HEK293 (cell line): ENCODE results near the gene OR4E2.
A peak's percentile ranks its signal among the peaks of the same experiment; 100 is the strongest.

Experiments used
- BCL11A ChIP-seq: fragments of 450-650 bp; formaldehyde crosslinking; IDR thresholded peaks from 2 replicates; pipeline ENCODE4 v1.5.1; 2016; ENCODE audit warnings: low read depth, missing biosample characterization, missing genetic modification characterization
- HOXA7 ChIP-seq: sonication (generic); formaldehyde crosslinking; IDR thresholded peaks from 2 replicates; pipeline ENCODE4 v1.8.1; 2022; ENCODE audit warnings: missing genetic modification reagents, borderline replicate concordance
- KLF7 ChIP-seq: fragments of 450-650 bp; formaldehyde crosslinking; IDR thresholded peaks from 2 replicates; pipeline ENCODE4 v1.5.1; 2016; ENCODE audit warnings: missing biosample characterization, missing genetic modification characterization, borderline replicate concordance
- MYNN ChIP-seq: fragments of 450-650 bp; formaldehyde crosslinking; IDR thresholded peaks from 2 replicates; pipeline ENCODE4 v1.5.1; 2016; ENCODE audit warnings: missing biosample characterization, missing genetic modification characterization, borderline replicate concordance
- PRDM1 ChIP-seq: fragments of 450-650 bp; formaldehyde crosslinking; IDR thresholded peaks from 2 replicates; pipeline ENCODE4; 2016; ENCODE audit warnings: missing biosample characterization, missing genetic modification characterization
- REPIN1 ChIP-seq: fragments of 450-650 bp; formaldehyde crosslinking; IDR thresholded peaks from 2 replicates; pipeline ENCODE4 v1.5.1; 2017; ENCODE audit warnings: missing biosample characterization, missing genetic modification characterization, low read depth
- SCRT2 ChIP-seq: fragments of 450-650 bp; formaldehyde crosslinking; IDR thresholded peaks from 2 replicates; pipeline ENCODE4 v1.5.1; 2016; ENCODE audit warnings: missing biosample characterization, missing genetic modification characterization
- ZBTB7A ChIP-seq: fragments of 450-650 bp; formaldehyde crosslinking; IDR thresholded peaks from 2 replicates; pipeline ENCODE4 v1.5.1; 2016; ENCODE audit warnings: low read depth, missing biosample characterization, missing genetic modification characterization
- ZNF114 ChIP-seq: fragments of 450-650 bp; formaldehyde crosslinking; IDR thresholded peaks from 2 replicates; pipeline ENCODE4 v1.5.0; 2017; ENCODE audit warnings: missing biosample characterization, missing genetic modification characterization
- ZNF175 ChIP-seq: fragments of 450-650 bp; formaldehyde crosslinking; IDR thresholded peaks from 2 replicates; pipeline ENCODE4 v1.5.1; 2016; ENCODE audit warnings: missing biosample characterization, missing genetic modification characterization
- ZNF335 ChIP-seq: fragments of 450-650 bp; formaldehyde crosslinking; conservative IDR thresholded peaks from 2 replicates; pipeline ENCODE4 v1.5.1; 2016; ENCODE audit warnings: missing biosample characterization, missing genetic modification characterization
- ZNF473 ChIP-seq: fragments of 450-650 bp; formaldehyde crosslinking; IDR thresholded peaks from 2 replicates; pipeline ENCODE4 v1.5.1; 2017; ENCODE audit warnings: missing biosample characterization, missing genetic modification characterization
- ZNF529 ChIP-seq: fragments of 450-650 bp; formaldehyde crosslinking; IDR thresholded peaks from 2 replicates; pipeline ENCODE4 v1.5.1; 2017; ENCODE audit warnings: missing genetic modification characterization, missing biosample characterization; ENCODE audit not compliant: insufficient replicate concordance
- ZNF558 ChIP-seq: fragments of 450-650 bp; formaldehyde crosslinking; IDR thresholded peaks from 2 replicates; pipeline ENCODE4 v1.5.1; 2016; ENCODE audit warnings: missing biosample characterization, missing genetic modification characterization
- ZNF561 ChIP-seq: fragments of 450-650 bp; IDR thresholded peaks from 2 replicates; pipeline ENCODE4 v1.5.1; 2018; ENCODE audit warnings: missing biosample characterization, missing genetic modification characterization, borderline replicate concordance
- ZNF621 ChIP-seq: fragments of 450-650 bp; formaldehyde crosslinking; IDR thresholded peaks from 2 replicates; pipeline ENCODE4 v1.5.1; 2017; ENCODE audit warnings: missing biosample characterization, missing genetic modification characterization
- ZNF624 ChIP-seq: fragments of 450-650 bp; formaldehyde crosslinking; IDR thresholded peaks from 2 replicates; pipeline ENCODE4 v1.5.1; 2017; ENCODE audit warnings: missing biosample characterization, missing genetic modification characterization
- ZNF747 ChIP-seq: fragments of 450-650 bp; formaldehyde crosslinking; IDR thresholded peaks from 2 replicates; pipeline ENCODE4 v1.5.1; 2016; ENCODE audit warnings: missing biosample characterization, missing genetic modification characterization
- ZNF76 ChIP-seq: fragments of 450-650 bp; formaldehyde crosslinking; IDR thresholded peaks from 2 replicates; pipeline ENCODE4; 2016; ENCODE audit warnings: low read depth, missing biosample characterization, missing genetic modification characterization, borderline replicate concordance
- ZNF830 ChIP-seq: fragments of 450-650 bp; IDR thresholded peaks from 2 replicates; pipeline ENCODE4 v1.5.0; 2018; ENCODE audit warnings: missing biosample characterization, missing genetic modification characterization, low read depth, mild to moderate bottlenecking, moderate library complexity
- TF ChIP-seq, protein P1 (sequence below): fragments of 450-650 bp; formaldehyde crosslinking; IDR thresholded peaks from 2 replicates; pipeline ENCODE4 v1.5.1; 2017; ENCODE audit warnings: missing biosample characterization, mild to moderate bottlenecking, missing genetic modification characterization, moderate library complexity
- TF ChIP-seq, protein P2 (sequence below): IDR thresholded peaks from 2 replicates; pipeline ENCODE4 v1.6.1; 2011; ENCODE audit warnings: mild to moderate bottlenecking, low read depth, low read length, borderline replicate concordance
- TF ChIP-seq, protein P3 (sequence below): fragments of 450-650 bp; formaldehyde crosslinking; IDR thresholded peaks from 2 replicates; pipeline ENCODE4 v1.5.1; 2017; ENCODE audit warnings: missing biosample characterization, missing genetic modification characterization
- TF ChIP-seq, protein P4 (sequence below): fragments of 450-650 bp; formaldehyde crosslinking; IDR thresholded peaks from 2 replicates; pipeline ENCODE4 v1.5.1; 2017; ENCODE audit warnings: missing biosample characterization, missing genetic modification characterization
- TF ChIP-seq, protein P5 (sequence below): fragments of 450-650 bp; formaldehyde crosslinking; IDR thresholded peaks from 2 replicates; pipeline ENCODE4 v1.5.1; 2016; ENCODE audit warnings: missing biosample characterization, missing genetic modification characterization
- TF ChIP-seq, protein P6 (sequence below): fragments of 450-650 bp; formaldehyde crosslinking; IDR thresholded peaks from 2 replicates; pipeline ENCODE4 v1.5.1; 2016; ENCODE audit warnings: missing biosample characterization, missing genetic modification characterization
- TF ChIP-seq, protein P7 (sequence below): fragments of 450-650 bp; formaldehyde crosslinking; IDR thresholded peaks from 2 replicates; pipeline ENCODE4 v1.5.1; 2016; ENCODE audit warnings: missing biosample characterization, missing genetic modification characterization
- TF ChIP-seq, protein P8 (sequence below): fragments of 450-650 bp; formaldehyde crosslinking; IDR thresholded peaks from 2 replicates; pipeline ENCODE4 v1.5.1; 2016; ENCODE audit warnings: missing biosample characterization, missing genetic modification characterization

OR4E2 gene

DNA sequence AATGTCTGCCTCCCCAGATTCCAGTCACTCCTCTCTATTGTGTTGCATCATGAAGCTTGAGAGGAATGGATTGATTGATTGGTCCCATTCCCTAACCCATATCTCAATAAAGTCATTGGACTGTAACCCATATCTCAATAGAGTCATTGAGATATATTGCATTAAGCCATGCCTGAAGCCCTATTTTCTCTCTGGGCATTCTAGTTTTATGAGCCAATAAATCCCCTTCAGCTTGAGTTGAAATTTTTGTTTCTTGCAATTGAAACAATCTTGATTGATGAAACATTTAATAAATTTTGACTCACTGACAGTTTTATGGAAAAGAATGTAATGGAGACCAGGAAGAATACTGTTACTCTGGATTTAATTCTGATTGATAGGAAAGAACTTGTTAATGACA lies 40.8 kb downstream of the OR4E2 start (continued):
- TF ChIP-seq, protein P1, sequence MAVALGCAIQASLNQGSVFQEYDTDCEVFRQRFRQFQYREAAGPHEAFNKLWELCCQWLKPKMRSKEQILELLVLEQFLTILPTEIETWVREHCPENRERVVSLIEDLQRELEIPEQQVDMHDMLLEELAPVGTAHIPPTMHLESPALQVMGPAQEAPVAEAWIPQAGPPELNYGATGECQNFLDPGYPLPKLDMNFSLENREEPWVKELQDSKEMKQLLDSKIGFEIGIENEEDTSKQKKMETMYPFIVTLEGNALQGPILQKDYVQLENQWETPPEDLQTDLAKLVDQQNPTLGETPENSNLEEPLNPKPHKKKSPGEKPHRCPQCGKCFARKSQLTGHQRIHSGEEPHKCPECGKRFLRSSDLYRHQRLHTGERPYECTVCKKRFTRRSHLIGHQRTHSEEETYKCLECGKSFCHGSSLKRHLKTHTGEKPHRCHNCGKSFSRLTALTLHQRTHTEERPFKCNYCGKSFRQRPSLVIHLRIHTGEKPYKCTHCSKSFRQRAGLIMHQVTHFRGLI: no peak
- TF ChIP-seq ZNF529 (no peak), REPIN1 (no peak), ZNF335 (tag by site-specific recombination) (no peak), ZBTB7A (no peak), KLF7 (peak; percentile 19; the same call in 1 of the 2 replicates), ZNF747 (tag by site-specific recombination) (no peak), ZNF76 (no peak), ZNF830 (tag by site-specific recombination) (no peak), ZNF114 (tag by site-specific recombination) (no peak), ZNF621 (tag by site-specific recombination) (no peak), BCL11A (tag by site-specific recombination) (no peak), ZNF558 (tag by site-specific recombination) (no peak), SCRT2 (tag by site-specific recombination) (no peak), PRDM1 (tag by site-specific recombination) (no peak), ZNF624 (tag by site-specific recombination) (no peak), MYNN (tag by site-specific recombination) (no peak), ZNF175 (tag by site-specific recombination) (no peak), HOXA7 (CRISPR knock-in tag) (no peak), ZNF561 (tag by site-specific recombination) (no peak), ZNF473 (tag by site-specific recombination) (no peak)
- TF ChIP-seq, protein P2, sequence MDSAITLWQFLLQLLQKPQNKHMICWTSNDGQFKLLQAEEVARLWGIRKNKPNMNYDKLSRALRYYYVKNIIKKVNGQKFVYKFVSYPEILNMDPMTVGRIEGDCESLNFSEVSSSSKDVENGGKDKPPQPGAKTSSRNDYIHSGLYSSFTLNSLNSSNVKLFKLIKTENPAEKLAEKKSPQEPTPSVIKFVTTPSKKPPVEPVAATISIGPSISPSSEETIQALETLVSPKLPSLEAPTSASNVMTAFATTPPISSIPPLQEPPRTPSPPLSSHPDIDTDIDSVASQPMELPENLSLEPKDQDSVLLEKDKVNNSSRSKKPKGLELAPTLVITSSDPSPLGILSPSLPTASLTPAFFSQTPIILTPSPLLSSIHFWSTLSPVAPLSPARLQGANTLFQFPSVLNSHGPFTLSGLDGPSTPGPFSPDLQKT: no peak
- TF ChIP-seq, protein P3, sequence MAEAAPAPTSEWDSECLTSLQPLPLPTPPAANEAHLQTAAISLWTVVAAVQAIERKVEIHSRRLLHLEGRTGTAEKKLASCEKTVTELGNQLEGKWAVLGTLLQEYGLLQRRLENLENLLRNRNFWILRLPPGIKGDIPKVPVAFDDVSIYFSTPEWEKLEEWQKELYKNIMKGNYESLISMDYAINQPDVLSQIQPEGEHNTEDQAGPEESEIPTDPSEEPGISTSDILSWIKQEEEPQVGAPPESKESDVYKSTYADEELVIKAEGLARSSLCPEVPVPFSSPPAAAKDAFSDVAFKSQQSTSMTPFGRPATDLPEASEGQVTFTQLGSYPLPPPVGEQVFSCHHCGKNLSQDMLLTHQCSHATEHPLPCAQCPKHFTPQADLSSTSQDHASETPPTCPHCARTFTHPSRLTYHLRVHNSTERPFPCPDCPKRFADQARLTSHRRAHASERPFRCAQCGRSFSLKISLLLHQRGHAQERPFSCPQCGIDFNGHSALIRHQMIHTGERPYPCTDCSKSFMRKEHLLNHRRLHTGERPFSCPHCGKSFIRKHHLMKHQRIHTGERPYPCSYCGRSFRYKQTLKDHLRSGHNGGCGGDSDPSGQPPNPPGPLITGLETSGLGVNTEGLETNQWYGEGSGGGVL (tag by site-specific recombination): no peak
- TF ChIP-seq, protein P4, sequence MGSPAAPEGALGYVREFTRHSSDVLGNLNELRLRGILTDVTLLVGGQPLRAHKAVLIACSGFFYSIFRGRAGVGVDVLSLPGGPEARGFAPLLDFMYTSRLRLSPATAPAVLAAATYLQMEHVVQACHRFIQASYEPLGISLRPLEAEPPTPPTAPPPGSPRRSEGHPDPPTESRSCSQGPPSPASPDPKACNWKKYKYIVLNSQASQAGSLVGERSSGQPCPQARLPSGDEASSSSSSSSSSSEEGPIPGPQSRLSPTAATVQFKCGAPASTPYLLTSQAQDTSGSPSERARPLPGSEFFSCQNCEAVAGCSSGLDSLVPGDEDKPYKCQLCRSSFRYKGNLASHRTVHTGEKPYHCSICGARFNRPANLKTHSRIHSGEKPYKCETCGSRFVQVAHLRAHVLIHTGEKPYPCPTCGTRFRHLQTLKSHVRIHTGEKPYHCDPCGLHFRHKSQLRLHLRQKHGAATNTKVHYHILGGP: 0 out of 2 replicates have a peak, but pooled peaks have one; percentile 41
- TF ChIP-seq, protein P5, sequence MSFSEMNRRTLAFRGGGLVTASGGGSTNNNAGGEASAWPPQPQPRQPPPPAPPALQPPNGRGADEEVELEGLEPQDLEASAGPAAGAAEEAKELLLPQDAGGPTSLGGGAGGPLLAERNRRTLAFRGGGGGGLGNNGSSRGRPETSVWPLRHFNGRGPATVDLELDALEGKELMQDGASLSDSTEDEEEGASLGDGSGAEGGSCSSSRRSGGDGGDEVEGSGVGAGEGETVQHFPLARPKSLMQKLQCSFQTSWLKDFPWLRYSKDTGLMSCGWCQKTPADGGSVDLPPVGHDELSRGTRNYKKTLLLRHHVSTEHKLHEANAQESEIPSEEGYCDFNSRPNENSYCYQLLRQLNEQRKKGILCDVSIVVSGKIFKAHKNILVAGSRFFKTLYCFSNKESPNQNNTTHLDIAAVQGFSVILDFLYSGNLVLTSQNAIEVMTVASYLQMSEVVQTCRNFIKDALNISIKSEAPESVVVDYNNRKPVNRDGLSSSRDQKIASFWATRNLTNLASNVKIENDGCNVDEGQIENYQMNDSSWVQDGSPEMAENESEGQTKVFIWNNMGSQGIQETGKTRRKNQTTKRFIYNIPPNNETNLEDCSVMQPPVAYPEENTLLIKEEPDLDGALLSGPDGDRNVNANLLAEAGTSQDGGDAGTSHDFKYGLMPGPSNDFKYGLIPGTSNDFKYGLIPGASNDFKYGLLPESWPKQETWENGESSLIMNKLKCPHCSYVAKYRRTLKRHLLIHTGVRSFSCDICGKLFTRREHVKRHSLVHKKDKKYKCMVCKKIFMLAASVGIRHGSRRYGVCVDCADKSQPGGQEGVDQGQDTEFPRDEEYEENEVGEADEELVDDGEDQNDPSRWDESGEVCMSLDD (tag by site-specific recombination): no peak
- TF ChIP-seq, protein P6, sequence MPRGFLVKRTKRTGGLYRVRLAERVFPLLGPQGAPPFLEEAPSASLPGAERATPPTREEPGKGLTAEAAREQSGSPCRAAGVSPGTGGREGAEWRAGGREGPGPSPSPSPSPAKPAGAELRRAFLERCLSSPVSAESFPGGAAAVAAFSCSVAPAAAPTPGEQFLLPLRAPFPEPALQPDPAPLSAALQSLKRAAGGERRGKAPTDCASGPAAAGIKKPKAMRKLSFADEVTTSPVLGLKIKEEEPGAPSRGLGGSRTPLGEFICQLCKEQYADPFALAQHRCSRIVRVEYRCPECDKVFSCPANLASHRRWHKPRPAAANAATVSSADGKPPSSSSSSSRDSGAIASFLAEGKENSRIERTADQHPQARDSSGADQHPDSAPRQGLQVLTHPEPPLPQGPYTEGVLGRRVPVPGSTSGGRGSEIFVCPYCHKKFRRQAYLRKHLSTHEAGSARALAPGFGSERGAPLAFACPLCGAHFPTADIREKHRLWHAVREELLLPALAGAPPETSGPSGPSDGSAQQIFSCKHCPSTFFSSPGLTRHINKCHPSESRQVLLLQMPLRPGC (tag by site-specific recombination): no peak
- TF ChIP-seq, protein P7, sequence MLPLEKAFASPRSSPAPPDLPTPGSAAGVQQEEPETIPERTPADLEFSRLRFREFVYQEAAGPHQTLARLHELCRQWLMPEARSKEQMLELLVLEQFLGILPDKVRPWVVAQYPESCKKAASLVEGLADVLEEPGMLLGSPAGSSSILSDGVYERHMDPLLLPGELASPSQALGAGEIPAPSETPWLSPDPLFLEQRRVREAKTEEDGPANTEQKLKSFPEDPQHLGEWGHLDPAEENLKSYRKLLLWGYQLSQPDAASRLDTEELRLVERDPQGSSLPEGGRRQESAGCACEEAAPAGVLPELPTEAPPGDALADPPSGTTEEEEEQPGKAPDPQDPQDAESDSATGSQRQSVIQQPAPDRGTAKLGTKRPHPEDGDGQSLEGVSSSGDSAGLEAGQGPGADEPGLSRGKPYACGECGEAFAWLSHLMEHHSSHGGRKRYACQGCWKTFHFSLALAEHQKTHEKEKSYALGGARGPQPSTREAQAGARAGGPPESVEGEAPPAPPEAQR (tag by site-specific recombination): no peak
- TF ChIP-seq, protein P8, sequence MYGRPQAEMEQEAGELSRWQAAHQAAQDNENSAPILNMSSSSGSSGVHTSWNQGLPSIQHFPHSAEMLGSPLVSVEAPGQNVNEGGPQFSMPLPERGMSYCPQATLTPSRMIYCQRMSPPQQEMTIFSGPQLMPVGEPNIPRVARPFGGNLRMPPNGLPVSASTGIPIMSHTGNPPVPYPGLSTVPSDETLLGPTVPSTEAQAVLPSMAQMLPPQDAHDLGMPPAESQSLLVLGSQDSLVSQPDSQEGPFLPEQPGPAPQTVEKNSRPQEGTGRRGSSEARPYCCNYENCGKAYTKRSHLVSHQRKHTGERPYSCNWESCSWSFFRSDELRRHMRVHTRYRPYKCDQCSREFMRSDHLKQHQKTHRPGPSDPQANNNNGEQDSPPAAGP: no peak
